Measurements from ENCODE around the gene MIX23. TPM values are rescaled to one million over a fixed set of nuclear protein-coding genes. Genes with fewer than 3 reads are reported as not detected.

MIX23 gene
- total RNA-seq, 1 experiment from 2014 or later = 39.6 TPM

DNA sequence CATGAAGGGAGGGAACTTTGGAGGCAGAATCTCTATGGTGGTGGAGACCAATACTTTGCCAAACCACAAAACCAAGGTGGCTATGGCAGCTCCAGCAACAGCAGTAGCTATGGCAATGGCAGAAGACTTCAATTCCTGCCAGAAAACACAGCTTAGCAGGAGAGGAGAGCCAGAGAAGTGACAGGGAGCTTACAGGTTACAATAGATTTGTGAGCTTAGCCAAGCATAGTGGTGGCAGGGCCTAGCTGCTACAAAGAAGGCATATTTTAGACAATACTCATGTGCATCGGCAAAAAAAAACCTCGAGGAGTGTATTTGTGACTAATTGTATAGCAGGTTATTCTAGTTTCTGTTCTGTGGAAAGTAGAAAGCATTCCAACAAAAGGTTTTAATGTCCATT is 64.4 kb downstream of the MIX23 start:
- intact Hi-C loops (cut with micrococcal nuclease; ENCODE audit: unreplicated experiment) = no loop called here
- Mint-ChIP-seq H3K36me3 (ENCODE audit: insufficient read depth, unreplicated experiment) (peaks cover 4% of the 10 kb centered on the region), H3K27me3 (ENCODE audit: unreplicated experiment) (no peaks in the 10 kb centered on the region), H3K27ac (ENCODE audit: unreplicated experiment) (no peak overlapping the region), H3K4me3 (ENCODE audit: low read depth, unreplicated experiment) (no peak overlapping the region), H3K9me3 (ENCODE audit: low read depth, unreplicated experiment) (peaks cover 4% of the 10 kb centered on the region), H3K4me1 (ENCODE audit: low read depth, unreplicated experiment) (peaks cover 29% of the 10 kb centered on the region)
- CTCF ChIA-PET = interaction anchor here (0.5 to 2.0 kb wide), 2 partner anchors 9 to 12 kb away, joined by 3 to 7 read pairs; no protein-coding TSS in a partner anchor
- TF ChIP-seq CTCF (IDR thresholded peaks at IDR 0.05; ENCODE audit: unreplicated experiment) = no peak
- no peak for DNase-seq
- BruUV-seq (replicated peaks) = no TSS peak

DNA sequence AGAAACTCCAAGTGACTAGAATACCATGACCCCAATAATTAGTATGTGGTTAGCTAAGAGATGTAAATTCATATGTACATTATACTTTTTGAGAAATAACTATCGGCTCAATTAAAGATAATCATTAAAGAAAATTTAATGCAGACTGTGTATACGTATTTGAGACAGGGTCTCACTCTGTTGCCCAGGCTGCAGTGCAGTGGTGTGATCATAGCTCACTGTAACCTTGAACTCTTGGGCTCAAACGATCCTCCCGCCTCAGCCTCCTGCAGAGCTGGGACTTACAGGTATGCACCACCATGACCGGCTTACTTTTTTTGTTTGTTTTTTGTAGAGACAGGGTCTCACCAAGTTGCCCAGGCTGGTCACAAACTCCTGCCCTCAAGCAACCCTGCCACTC is 66.7 kb downstream of the MIX23 start:
- TF ChIP-seq CTCF (IDR thresholded peaks at IDR 0.05; ENCODE audit: unreplicated experiment) = no peak
- Mint-ChIP-seq H3K27me3 (ENCODE audit: unreplicated experiment) (no peaks in the 10 kb centered on the region), H3K9me3 (ENCODE audit: low read depth, unreplicated experiment) (peaks cover 4% of the 10 kb centered on the region), H3K27ac (ENCODE audit: unreplicated experiment) (no peak overlapping the region), H3K4me3 (ENCODE audit: low read depth, unreplicated experiment) (no peak overlapping the region), H3K4me1 (ENCODE audit: low read depth, unreplicated experiment) (peaks cover 13% of the 10 kb centered on the region), H3K36me3 (ENCODE audit: insufficient read depth, unreplicated experiment) (peaks cover 4% of the 10 kb centered on the region)
- DNase-seq = no peak
- intact Hi-C loops (cut with micrococcal nuclease; ENCODE audit: unreplicated experiment) = no loop called here
- no TSS peak for BruUV-seq (replicated peaks)
- CTCF ChIA-PET = no interaction called here

DNA sequence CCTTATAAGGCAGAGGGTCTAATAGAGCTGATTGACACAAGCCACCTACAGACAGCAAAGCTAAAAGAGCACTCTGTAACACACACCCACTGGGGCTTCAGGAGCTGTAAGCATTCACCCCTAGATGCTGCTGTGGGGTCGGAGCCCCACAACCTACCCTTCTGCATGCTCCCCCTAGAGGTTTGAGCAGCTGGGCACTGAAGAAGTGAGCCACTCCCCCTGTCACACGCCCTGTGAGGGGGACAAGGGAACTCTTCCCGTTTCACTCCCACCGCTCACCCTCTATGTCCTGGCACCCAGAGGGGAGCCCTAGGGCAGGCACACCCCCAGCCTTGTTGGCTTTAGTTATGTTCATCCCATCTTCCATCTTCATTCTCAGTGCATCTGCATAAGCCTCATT is 67.4 kb downstream of the MIX23 start:
- Mint-ChIP-seq H3K9me3 (ENCODE audit: low read depth, unreplicated experiment) (peaks cover 4% of the 10 kb centered on the region), H3K36me3 (ENCODE audit: insufficient read depth, unreplicated experiment) (peaks cover 4% of the 10 kb centered on the region), H3K27ac (ENCODE audit: unreplicated experiment) (no peak overlapping the region), H3K4me3 (ENCODE audit: low read depth, unreplicated experiment) (no peak overlapping the region), H3K27me3 (ENCODE audit: unreplicated experiment) (no peaks in the 10 kb centered on the region), H3K4me1 (ENCODE audit: low read depth, unreplicated experiment) (peaks cover 21% of the 10 kb centered on the region)
- no TSS peak for BruUV-seq (replicated peaks)
- CTCF ChIA-PET = interaction anchor here (0.9 kb wide), 1 partner anchor 9 kb away, joined by 3 read pairs; no protein-coding TSS in a partner anchor
- no peak for TF ChIP-seq CTCF (IDR thresholded peaks at IDR 0.05; ENCODE audit: unreplicated experiment)
- DNase-seq = no peak
- intact Hi-C loops (cut with micrococcal nuclease; ENCODE audit: unreplicated experiment) = no loop called here

DNA sequence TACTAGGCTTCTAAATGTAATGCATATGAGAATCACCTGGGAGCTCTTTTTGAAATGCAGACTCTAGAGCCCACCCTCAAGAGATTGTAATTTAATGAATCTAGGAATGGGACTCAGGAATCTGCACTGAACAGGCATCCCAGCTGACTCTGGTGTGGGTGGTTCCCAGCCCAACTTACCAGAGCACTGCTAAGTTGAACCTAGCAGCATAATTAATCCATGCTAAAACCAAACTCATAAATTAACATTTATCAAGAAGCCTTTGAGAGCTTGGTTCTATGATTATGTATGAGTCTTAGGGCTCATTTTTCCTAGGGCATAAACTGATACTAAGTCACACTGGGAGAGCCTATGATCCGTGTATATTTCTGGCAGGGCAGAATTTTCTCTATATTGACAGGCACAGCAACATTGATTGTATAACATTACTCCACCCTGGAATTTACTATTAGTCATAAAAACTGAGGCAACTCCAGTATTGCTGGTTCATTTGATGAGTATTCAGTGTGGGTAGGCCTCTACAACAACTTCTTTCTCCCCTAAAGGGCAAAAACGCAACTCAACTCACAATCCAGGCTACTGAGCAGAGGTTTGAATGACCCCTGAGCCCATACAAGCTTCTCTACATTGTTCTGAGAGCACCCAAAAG is 68.7 kb downstream of the MIX23 start:
- intact Hi-C loops (cut with micrococcal nuclease; ENCODE audit: unreplicated experiment) = no loop called here
- Mint-ChIP-seq H3K27ac (ENCODE audit: unreplicated experiment) (no peak overlapping the region), H3K36me3 (ENCODE audit: insufficient read depth, unreplicated experiment) (peaks cover 4% of the 10 kb centered on the region), H3K4me1 (ENCODE audit: low read depth, unreplicated experiment) (peaks cover 25% of the 10 kb centered on the region), H3K9me3 (ENCODE audit: low read depth, unreplicated experiment) (peaks cover 4% of the 10 kb centered on the region), H3K4me3 (ENCODE audit: low read depth, unreplicated experiment) (no peak overlapping the region), H3K27me3 (ENCODE audit: unreplicated experiment) (no peaks in the 10 kb centered on the region)
- TF ChIP-seq CTCF (IDR thresholded peaks at IDR 0.05; ENCODE audit: unreplicated experiment) = no peak
- no peak for DNase-seq
- CTCF ChIA-PET = no interaction called here
- no TSS peak for BruUV-seq (replicated peaks)

All from Calu3 (cell line).